Activated CD4-positive, alpha-beta T cell treated with anti-CD3 and anti-CD28 coated beads, Interleukin-2, amount 50 U/mL, for 16 hours (primary cell): ENCODE data around the gene A1CF.
"Not testable (repeated sequence)": the region's sequence is repeated elsewhere in the genome, so short reads cannot be mapped to it uniquely, and the experiment has no call there.

ENCODE experiments used
- DNase-seq: peaks from one replicate; pipeline ENCODE4 v3.0.0-alpha.2; 2020

A1CF gene

GRCh38 chr10:50885097-50885859 is at the start of gene A1CF:
TSS of gene A1CF (minus strand) at chr10:50885627. CDS start at chr10:50859940, 25,687 bp downstream.
- no peak for DNase-seq

- no peak for DNase-seq
These were observed 46.6 kb upstream of the A1CF start for GRCh38 chr10:50931948-50932431.

- DNase-seq, result no peak
These were observed 44.2 kb upstream of the A1CF start for GRCh38 chr10:50929670-50930069.

- no peak for DNase-seq
These were observed 42.7 kb upstream of the A1CF start for GRCh38 chr10:50928190-50928552.

GRCh38 chr10:50927522-50928189 is 42.2 kb upstream of the A1CF start:
- no peak for DNase-seq

GRCh38 chr10:50923471-50923870 is 38.0 kb upstream of the A1CF start:
- not testable (repeated sequence) for DNase-seq

GRCh38 chr10:50919010-50919409 is 33.6 kb upstream of the A1CF start:
- DNase-seq, result no peak

GRCh38 chr10:50918529-50918928 is 33.1 kb upstream of the A1CF start:
- DNase-seq, result no peak

- DNase-seq, result no peak
These were observed 32.1 kb upstream of the A1CF start for GRCh38 chr10:50917486-50917885.

- DNase-seq, result no peak
These were observed 24.0 kb upstream of the A1CF start for GRCh38 chr10:50909334-50910014.

GRCh38 chr10:50908366-50908765 is 22.9 kb upstream of the A1CF start:
- no peak for DNase-seq

GRCh38 chr10:50905797-50906196 is 20.4 kb upstream of the A1CF start:
- not testable (repeated sequence) for DNase-seq

- no peak for DNase-seq
These were observed 11.3 kb upstream of the A1CF start for GRCh38 chr10:50896721-50897120.

- DNase-seq, result no peak
These were observed 8.9 kb upstream of the A1CF start for GRCh38 chr10:50894312-50894711.

- no peak for DNase-seq
These were observed 7.0 kb upstream of the A1CF start for GRCh38 chr10:50892467-50892866.

- DNase-seq, result no peak
These were observed 1.1 kb downstream of the A1CF start for GRCh38 chr10:50884302-50884701.

GRCh38 chr10:50883629-50884028 is 1.8 kb downstream of the A1CF start:
- no peak for DNase-seq

GRCh38 chr10:50882540-50882983 is 2.9 kb downstream of the A1CF start:
- DNase-seq, result no peak

- DNase-seq, result not testable (repeated sequence)
These were observed 4.4 kb downstream of the A1CF start for GRCh38 chr10:50881046-50881445.

- no peak for DNase-seq
These were observed 9.0 kb downstream of the A1CF start for GRCh38 chr10:50876429-50876828.

GRCh38 chr10:50874723-50875122 is 10.7 kb downstream of the A1CF start:
- DNase-seq, result no peak

GRCh38 chr10:50866317-50866716 is 19.1 kb downstream of the A1CF start:
- DNase-seq, result no peak

GRCh38 chr10:50862719-50863118 is 22.7 kb downstream of the A1CF start:
- no peak for DNase-seq

- no peak for DNase-seq
These were observed 24.1 kb downstream of the A1CF start for GRCh38 chr10:50861370-50861769.
